NT2/D1 (cell line): ENCODE results near the gene MKRN2OS.

Experiments used
- DNase-seq: peaks from one replicate; pipeline ENCODE4 v3.0.0-alpha.2; 2011; ENCODE audit warnings: low read depth, low spot score
- H3K27me3 ChIP-seq: 2 replicates; pipeline ENCODE4 v1.6.0; 2011; ENCODE audit warnings: mild to moderate bottlenecking; ENCODE audit not compliant: insufficient read length, insufficient read depth
- H3K36me3 ChIP-seq: 2 replicates; pipeline ENCODE4 v1.6.1; 2011; ENCODE audit warnings: mild to moderate bottlenecking, low read length, mixed read lengths; ENCODE audit not compliant: insufficient read depth, insufficient read length
- H3K4me1 ChIP-seq: 2 replicates; pipeline ENCODE4 v1.5.1; 2011; ENCODE audit not compliant: insufficient read depth, insufficient read length
- H3K4me3 ChIP-seq: 2 replicates; pipeline ENCODE4 v1.5.1; 2011; ENCODE audit warnings: low read depth; ENCODE audit not compliant: insufficient read length
- H3K9ac ChIP-seq: 2 replicates; pipeline ENCODE4 v1.6.0; 2011; ENCODE audit warnings: low read depth; ENCODE audit not compliant: insufficient read length
- H3K9me3 ChIP-seq: 2 replicates; pipeline ENCODE4 v1.5.1; 2011; ENCODE audit warnings: mild to moderate bottlenecking, low read length; ENCODE audit not compliant: insufficient read depth
- SUZ12 ChIP-seq: IDR thresholded peaks from 2 replicates; pipeline ENCODE4 v1.6.1; 2011; ENCODE audit not compliant: insufficient read length, insufficient read depth; ENCODE audit errors: extremely low read depth
- YY1 ChIP-seq: IDR thresholded peaks from 2 replicates; pipeline ENCODE4 v1.6.1; 2011; ENCODE audit not compliant: insufficient read length, insufficient read depth
- ZNF274 ChIP-seq: IDR thresholded peaks from 2 replicates; pipeline ENCODE4 v1.6.1; 2011; ENCODE audit warnings: mild to moderate bottlenecking, low read depth, low read length

Gene MKRN2OS

GRCh38 chr3:12503126-12503957, 42.0 kb downstream of the MKRN2OS start:
- Histone ChIP-seq H3K27me3 (no peaks in the 10 kb centered on the region), H3K4me1 (peaks cover 2% of the 10 kb centered on the region), H3K9me3 (no peaks in the 10 kb centered on the region), H3K36me3 (peaks cover 77% of the 10 kb centered on the region), H3K4me3 (no peak overlapping the region), H3K9ac (no peak overlapping the region)
- TF ChIP-seq YY1 (no peak), ZNF274 (no peak), SUZ12 (no peak)
- DNase-seq = no peak

DNA sequence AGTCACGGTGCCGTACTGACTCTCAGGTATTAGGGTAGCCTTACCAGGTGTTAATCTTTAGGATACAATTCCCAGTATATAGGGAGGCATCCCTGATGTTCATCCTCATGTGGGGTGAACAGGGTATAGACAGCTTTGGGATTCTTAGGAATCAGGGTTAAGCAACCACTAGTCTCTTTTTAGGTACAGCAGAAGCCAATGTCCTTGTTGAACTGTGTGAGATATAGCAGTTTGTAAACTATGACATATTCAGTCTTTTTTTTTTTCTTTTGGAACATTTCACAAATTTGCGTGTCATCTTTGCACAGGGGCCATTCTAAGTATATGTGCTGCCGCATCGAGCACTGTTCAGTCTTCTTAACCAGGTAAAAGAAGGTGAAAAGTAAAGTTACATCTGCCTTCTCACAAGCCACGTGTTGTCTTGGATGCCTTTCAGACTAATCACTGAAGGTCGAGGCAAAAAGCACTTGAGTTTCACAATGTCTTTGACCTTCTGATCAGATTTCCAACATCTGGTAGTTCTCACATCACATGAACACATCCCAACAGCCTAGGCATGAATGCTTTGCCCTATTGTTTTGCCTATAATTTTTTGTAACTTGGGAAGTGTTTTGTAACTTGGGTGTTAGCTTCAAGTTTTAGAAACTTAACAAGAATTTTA, 43.8 kb downstream of the MKRN2OS start:
- DNase-seq = no peak
- Histone ChIP-seq H3K4me3 (no peak overlapping the region), H3K9me3 (no peaks in the 10 kb centered on the region), H3K4me1 (no peaks in the 10 kb centered on the region), H3K36me3 (peaks cover 92% of the 10 kb centered on the region), H3K27me3 (no peaks in the 10 kb centered on the region), H3K9ac (no peak overlapping the region)
- no peak for TF ChIP-seq YY1
- TF ChIP-seq ZNF274 = no peak
- no peak for TF ChIP-seq SUZ12

DNA sequence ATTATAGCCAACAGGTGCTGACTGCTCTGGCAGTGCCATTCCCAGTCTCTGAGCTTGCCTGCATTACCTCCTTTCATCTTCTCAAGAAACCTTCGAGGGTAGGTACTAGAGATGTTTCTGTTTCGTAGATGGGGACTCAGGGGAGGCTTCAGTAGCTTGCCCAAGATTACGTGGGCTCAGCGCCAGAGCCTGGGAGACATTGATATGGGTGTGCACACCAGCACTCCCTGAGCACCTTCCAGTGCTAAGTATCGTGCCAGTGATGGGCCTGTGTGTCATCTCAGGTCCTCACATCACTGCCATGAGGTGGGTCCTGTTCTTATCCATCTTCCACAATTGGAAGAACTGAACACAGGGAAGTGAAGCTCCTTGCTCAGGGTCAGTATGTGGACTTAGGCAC, 45.8 kb downstream of the MKRN2OS start:
- DNase-seq = no peak
- Histone ChIP-seq H3K9me3 (no peaks in the 10 kb centered on the region), H3K4me3 (no peak overlapping the region), H3K9ac (no peak overlapping the region), H3K27me3 (no peaks in the 10 kb centered on the region), H3K4me1 (no peaks in the 10 kb centered on the region), H3K36me3 (peaks cover 84% of the 10 kb centered on the region)
- TF ChIP-seq YY1 = no peak
- TF ChIP-seq ZNF274 = no peak
- no peak for TF ChIP-seq SUZ12

DNA sequence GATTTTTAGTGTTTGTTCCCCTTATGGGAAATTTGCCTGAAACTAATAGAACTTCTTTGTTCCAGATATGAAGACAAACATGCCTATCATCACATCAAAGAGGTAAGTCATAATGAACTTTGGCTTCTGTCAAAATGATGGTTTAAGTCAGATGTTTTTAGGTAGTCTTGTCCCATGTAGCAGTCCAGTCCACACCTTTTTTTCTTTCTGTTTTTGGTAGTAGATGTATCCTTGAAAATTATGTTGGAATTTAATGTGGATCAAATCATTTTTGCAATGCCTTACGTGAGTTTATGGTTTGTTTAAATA, 48.9 kb downstream of the MKRN2OS start:
- TF ChIP-seq SUZ12 (no peak), ZNF274 (no peak)
- Histone ChIP-seq H3K4me1 (no peaks in the 10 kb centered on the region), H3K27me3 (no peaks in the 10 kb centered on the region), H3K9me3 (no peaks in the 10 kb centered on the region), H3K36me3 (peaks cover 83% of the 10 kb centered on the region), H3K4me3 (no peak overlapping the region), H3K9ac (no peak overlapping the region)
- no peak for DNase-seq

GRCh38 chr3:12495749-12496452, 49.4 kb downstream of the MKRN2OS start:
- Histone ChIP-seq H3K27me3 (no peaks in the 10 kb centered on the region), H3K36me3 (peaks cover 82% of the 10 kb centered on the region), H3K9me3 (no peaks in the 10 kb centered on the region), H3K4me1 (no peaks in the 10 kb centered on the region), H3K9ac (no peak overlapping the region), H3K4me3 (no peak overlapping the region)
- TF ChIP-seq ZNF274 (no peak), YY1 (no peak)
- no peak for DNase-seq

DNA sequence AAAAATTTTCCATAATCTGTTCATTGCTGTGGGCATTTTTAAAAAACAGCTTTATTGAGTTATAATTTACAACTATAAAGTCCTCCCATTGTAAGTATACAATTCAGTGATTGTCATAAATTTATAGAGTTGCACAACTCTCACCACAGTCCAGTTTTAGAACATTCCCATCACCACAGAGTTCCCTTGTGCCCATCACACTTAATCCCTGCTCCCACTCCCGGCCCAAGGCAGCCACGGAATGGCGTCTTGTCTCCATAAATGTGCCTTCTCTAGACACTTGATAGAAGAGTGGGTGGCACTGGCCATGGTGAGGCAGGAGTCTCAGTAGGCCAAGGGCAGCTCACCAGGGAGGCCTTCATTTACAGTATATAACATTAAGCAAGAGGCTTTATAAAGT, 54.8 kb downstream of the MKRN2OS start:
- no peak for TF ChIP-seq SUZ12
- no peak for TF ChIP-seq ZNF274
- TF ChIP-seq YY1 = no peak
- Histone ChIP-seq H3K9me3 (no peaks in the 10 kb centered on the region), H3K4me3 (no peak overlapping the region), H3K9ac (no peak overlapping the region), H3K36me3 (peaks cover 76% of the 10 kb centered on the region), H3K27me3 (no peaks in the 10 kb centered on the region), H3K4me1 (peaks cover 3% of the 10 kb centered on the region)
- no peak for DNase-seq

GRCh38 chr3:12489832-12490231, 55.5 kb downstream of the MKRN2OS start:
- Histone ChIP-seq H3K9ac (no peak overlapping the region), H3K36me3 (peaks cover 73% of the 10 kb centered on the region), H3K4me1 (peaks cover 3% of the 10 kb centered on the region), H3K9me3 (no peaks in the 10 kb centered on the region), H3K27me3 (no peaks in the 10 kb centered on the region), H3K4me3 (no peak overlapping the region)
- no peak for TF ChIP-seq ZNF274
- TF ChIP-seq YY1 = no peak
- no peak for TF ChIP-seq SUZ12
- DNase-seq = no peak
